HG02610 (cell line): Measurements from ENCODE around the gene RNF215.
"Not testable (repeated sequence)": the region's sequence is repeated elsewhere in the genome, so short reads cannot be mapped to it uniquely, and the experiment has no call there.

ENCODE experiments used
- ATAC-seq: cut with Tn5 transposase; IDR thresholded peaks from one replicate; pipeline ENCODE4 v1.9.1; 2021; ENCODE audit warnings: mild to moderate bottlenecking, moderate library complexity; ENCODE audit not compliant: unreplicated experiment

The RNF215 gene

DNA sequence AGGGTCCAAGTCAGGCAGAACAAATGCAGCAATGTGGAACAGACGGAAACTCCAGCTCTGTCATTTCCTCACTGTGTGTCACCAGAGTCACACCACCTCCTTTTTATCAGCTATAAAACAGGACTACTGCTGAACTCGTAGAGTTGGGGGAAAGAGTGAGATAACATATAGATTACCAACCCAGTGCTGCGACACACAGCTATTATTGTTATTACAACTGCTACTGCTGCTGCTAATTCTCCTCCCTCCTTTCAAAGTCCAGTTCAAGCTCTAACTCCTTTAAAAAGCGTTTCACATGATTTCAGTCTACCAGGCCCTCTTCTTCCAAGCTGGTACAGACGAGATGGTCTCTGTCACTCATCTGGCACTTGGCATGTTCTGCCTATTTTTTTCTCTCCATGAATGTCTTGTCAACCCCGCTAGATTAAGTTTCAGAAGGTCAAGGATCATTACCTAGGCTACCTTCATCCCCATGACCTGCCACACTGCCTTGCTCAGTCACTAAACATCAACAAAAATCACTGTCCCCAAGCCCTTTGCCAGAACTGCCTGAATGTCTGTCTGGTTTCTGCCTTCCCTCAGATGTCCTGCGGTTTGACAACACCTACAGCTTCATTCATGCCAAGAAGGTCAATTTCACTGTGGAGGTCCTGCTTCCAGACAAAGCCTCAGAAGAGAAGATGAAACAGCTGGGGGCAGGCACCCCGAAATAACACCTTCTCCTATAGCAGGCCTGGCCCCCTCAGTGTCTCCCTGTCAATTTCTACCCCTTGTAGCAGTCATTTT lies 34.7 kb upstream of the RNF215 start:
- no peak for ATAC-seq

GRCh38 chr22:30420347-30421125 lies 33.3 kb upstream of the RNF215 start:
- no peak for ATAC-seq

GRCh38 chr22:30416837-30417236 lies 29.6 kb upstream of the RNF215 start:
- ATAC-seq = no peak

DNA sequence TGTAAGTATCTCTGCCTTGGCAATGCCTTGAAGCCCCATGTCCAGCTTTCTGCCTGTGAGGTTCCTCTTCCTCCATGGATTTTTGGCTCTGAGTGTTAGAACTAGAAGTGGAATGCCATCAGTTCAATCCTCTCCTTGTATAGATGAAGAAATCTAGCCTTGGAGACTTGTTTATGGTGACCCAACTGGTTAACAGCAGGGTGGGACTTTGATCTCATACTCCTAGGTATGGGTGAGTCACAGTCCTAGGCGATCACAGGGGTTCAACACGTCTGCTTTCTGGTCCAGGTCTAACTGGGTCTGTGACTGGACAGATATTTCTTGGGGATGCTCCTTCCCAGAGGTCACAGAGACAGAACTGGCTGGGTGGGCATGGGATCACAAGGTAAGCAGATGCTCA lies 29.2 kb upstream of the RNF215 start:
- no peak for ATAC-seq

GRCh38 chr22:30414525-30415047 lies 27.4 kb upstream of the RNF215 start:
- ATAC-seq = no peak

- ATAC-seq = no peak
Measured at GRCh38 chr22:30413745-30414524, 26.7 kb upstream of the RNF215 start.

- no peak for ATAC-seq
Measured at GRCh38 chr22:30413001-30413400, 25.8 kb upstream of the RNF215 start.

DNA sequence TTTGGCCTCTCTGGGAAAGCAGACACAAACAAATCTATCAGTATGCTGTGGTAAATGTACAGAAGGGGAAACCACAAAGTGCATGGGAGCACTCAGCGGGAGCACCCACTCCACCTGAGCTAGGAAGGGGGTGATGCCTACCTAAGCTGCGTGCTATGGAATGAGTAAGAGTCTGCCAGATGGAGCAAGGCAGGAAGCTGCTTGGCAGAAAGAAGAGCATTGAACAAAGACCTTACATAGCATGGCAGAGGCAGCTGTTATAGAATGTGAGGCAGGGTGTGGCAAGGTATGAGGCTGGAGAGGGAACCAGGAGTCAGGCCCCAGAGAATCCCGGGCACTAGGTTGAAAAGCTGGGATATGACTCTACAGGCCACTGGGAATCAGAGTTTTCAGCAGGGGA lies 24.6 kb upstream of the RNF215 start:
- ATAC-seq = no peak

DNA sequence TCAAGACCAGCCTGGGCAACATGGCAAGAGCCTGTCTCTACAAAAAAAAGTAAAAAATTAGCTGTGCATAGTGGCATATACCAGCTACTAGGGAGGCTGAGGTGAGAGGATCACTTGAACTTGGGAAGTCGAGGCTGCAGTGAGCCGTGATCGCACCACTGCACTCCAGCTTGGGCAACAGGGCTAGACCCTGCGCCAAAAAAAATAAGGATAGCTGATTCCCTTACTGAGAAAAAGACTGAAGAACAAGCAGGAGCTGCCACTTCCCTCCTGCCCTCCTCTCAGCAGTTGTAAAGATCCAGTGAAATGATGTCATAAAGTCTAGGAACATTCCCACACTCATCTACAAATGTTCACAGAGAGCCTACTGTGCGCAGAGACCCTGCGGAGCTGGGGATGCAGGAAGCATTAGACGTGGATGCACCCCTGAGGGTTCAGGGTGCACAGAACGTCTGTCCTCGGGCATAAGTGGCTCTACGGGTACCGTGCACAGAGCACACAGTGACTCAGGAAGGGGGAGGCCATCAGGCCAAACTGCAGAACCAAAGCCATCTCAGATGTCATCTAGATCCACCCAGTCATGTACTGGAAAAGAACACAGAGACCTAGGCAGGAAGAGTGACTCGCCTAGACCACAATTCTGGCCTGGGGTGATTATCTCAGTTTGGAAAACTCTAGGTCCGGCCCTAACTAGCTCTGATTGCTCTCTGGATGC lies 21.3 kb upstream of the RNF215 start:
- ATAC-seq = no peak

GRCh38 chr22:30406400-30406799 lies 19.2 kb upstream of the RNF215 start:
- no peak for ATAC-seq

GRCh38 chr22:30405731-30406130 lies 18.5 kb upstream of the RNF215 start:
- no peak for ATAC-seq

- ATAC-seq = no peak
Measured at GRCh38 chr22:30404307-30404706, 17.1 kb upstream of the RNF215 start.

DNA sequence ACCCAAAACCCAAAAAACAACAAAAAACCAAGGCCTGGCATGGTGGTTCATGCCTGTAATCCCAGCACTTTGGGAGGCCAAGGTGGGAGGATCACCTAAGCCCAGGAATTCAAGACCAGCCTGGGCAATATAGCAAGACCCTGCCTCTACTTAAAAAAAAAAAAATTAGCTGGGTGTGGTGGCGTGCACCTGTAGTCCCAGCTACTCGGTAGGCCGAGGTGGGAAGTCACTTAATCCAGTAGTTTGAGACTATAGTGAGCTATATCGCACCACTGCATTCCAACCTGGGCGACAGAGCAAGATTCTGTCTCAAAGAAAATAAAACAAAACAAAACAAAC lies 15.5 kb upstream of the RNF215 start:
- ATAC-seq = not testable (repeated sequence)

DNA sequence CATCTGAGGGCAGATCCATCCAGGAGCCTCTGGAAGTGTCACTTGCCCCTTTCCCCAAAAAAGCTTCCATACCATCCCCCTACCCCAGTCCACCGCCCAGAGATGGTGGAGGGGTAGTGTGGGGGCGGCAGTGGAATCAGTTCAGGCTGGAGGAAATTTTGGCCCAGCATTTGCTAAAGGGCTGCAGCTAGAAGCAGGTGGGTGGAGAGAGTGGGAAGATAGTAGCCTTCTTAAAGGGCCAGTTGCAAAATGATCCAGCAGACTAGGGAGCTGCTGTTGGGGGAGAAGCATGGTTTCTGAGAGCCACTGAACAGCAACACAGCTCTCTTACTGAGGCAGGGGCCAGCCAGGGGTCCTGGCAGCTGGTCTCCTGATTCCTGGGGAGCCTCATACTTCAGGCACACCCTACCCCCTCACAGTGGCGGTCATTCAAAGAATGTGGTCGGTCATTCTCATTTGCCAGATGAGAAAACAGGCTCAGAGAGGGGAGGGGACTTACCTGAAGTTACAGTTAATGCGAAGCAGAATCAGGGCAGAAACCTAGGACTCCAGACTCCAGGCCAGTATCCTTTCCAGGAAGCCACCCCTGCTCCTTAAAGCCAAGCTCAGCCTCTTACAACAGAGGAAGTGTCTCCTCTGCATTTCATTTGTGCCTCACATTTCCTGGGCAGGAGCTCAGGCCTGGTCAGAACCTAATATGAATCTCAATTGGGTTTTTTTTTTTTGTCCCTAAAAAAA lies 15.0 kb upstream of the RNF215 start:
- no peak for ATAC-seq

DNA sequence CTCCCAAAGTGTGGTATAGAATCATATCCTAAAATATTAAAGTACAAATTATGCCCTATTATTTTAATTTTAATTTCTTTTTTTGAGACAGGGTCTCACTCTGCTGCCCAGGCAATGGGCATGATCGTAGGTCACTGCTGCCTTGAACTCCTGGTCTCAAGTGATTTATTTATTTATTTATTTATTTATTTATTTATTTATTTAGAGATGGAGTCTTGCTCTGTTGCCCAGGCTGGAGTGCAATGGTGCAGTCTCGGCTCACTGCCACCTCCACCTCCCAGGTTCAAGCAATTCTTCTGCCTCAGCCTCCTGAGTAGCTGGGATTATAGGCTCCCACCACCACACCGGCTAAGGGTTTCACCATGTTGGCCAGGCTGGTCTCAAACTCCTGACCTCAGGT lies 13.8 kb upstream of the RNF215 start:
- not testable (repeated sequence) for ATAC-seq

- no peak for ATAC-seq
Measured at GRCh38 chr22:30400159-30400558, 12.9 kb upstream of the RNF215 start.

GRCh38 chr22:30399718-30400117 lies 12.5 kb upstream of the RNF215 start:
- ATAC-seq = no peak

DNA sequence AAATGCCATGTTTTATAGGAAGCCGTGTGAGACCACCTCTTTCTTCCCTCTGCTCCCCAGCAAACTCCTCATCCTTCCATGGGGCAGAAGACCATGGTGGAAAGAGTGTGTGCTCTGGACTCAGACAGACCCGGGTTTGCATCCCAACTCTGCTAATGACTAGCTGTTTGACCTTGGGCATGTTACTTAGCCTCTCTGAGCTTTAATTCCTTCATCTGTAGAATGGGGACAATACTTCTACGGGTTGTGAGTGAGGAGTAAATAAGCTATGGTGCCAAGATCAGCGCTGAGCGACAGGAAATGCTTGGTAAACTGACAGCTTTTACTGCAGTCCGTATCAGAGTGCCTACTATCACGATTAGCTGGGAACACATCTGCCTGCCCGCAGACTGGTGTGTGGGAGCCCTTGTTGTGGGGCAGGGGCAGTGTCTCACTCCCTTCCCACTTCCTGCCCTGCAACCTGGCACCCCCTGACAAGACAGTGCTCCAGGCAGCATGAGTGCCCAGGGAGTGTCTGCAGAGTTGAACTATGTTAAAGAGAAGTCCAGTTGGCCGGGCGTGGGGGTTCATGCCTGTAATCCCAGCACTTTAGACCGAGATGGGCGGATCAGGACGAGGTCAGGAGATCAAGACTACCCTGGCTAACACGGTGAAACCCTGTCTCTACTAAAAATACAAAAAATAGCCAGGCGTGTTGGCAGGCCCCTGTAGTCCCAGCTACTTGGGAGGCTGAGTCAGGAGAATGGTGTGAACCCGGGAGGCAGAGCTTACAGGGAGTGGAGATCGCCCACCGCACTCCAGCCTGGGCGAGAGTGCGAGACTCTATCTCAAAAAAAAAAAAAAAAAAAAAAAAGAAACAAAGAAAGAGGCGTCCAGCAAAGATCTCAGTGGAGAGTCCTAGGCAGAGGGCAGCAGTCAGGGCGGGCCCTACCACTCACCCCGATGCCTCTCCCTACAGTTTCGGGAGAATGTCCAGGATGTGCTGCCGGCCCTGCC lies 11.8 kb upstream of the RNF215 start:
- no peak for ATAC-seq
